ENCODE results near the gene HJURP. TPM values are rescaled to one million over a fixed set of nuclear protein-coding genes. Genes with fewer than 3 reads are reported as not detected.

HJURP gene
- total RNA-seq, 6 donors from 2014 or later: 0.98 to 3.2 (median 1.3) TPM; not detected in 1

- H3K9me3 ChIP-seq: peaks cover 0 to 3% (median 0%) of the 10 kb centered on the region in 4 donors
- no peaks in the 10 kb centered on the region for H3K36me3 ChIP-seq
- ATAC-seq (ENCODE audit: low FRiP score in 2 of 2): no peak
- TF ChIP-seq POLR2AphosphoS5 (IDR thresholded peaks at IDR 0.05) (no peak), CTCF (IDR thresholded peaks at IDR 0.05) (no peak), EP300 (IDR thresholded peaks at IDR 0.05) (no peak)
- no peak overlapping the region for H3K4me3 ChIP-seq
- H3K4me1 ChIP-seq: no peaks in the 10 kb centered on the region
- H3K27ac ChIP-seq: no peak overlapping the region
- H3K27me3 ChIP-seq: no peaks in the 10 kb centered on the region
- 84 to 98% methylated on average over 3 to 6 of the region's 6 CpGs for WGBS, 2 donors
- DNase-seq: no peak
Observed at GRCh38 chr2:233830111-233830802, 24.1 kb downstream of the HJURP start.

- H3K27me3 ChIP-seq: no peaks in the 10 kb centered on the region
- TF ChIP-seq POLR2A (IDR thresholded peaks at IDR 0.05) (no peak), CTCF (IDR thresholded peaks at IDR 0.05) (no peak), POLR2AphosphoS5 (IDR thresholded peaks at IDR 0.05) (no peak), EP300 (IDR thresholded peaks at IDR 0.05) (no peak)
- H3K36me3 ChIP-seq: no peaks in the 10 kb centered on the region
- H3K4me3 ChIP-seq: no peak overlapping the region
- H3K27ac ChIP-seq: no peak overlapping the region
- 91 to 94% methylated on average over 6 to 15 of the region's 15 CpGs for WGBS, 2 donors
- H3K9me3 ChIP-seq: peaks cover 0 to 3% (median 0%) of the 10 kb centered on the region in 4 donors
- no peak for DNase-seq
- no peaks in the 10 kb centered on the region for H3K4me1 ChIP-seq
- no peak for ATAC-seq (ENCODE audit: low FRiP score in 2 of 2)
Observed at GRCh38 chr2:233829193-233830110, 24.9 kb downstream of the HJURP start.

GRCh38 chr2:233828546-233829192 is 25.7 kb downstream of the HJURP start:
- no peak overlapping the region for H3K4me3 ChIP-seq
- no peak for ATAC-seq (ENCODE audit: low FRiP score in 2 of 2)
- H3K27ac ChIP-seq: no peak overlapping the region
- H3K4me1 ChIP-seq: no peaks in the 10 kb centered on the region
- H3K27me3 ChIP-seq: no peaks in the 10 kb centered on the region
- TF ChIP-seq POLR2A (IDR thresholded peaks at IDR 0.05): no peak
- TF ChIP-seq CTCF (IDR thresholded peaks at IDR 0.05): no peak
- no peak for TF ChIP-seq EP300 (IDR thresholded peaks at IDR 0.05)
- no peak for TF ChIP-seq POLR2AphosphoS5 (IDR thresholded peaks at IDR 0.05)
- no peak for DNase-seq
- WGBS, 2 donors: 81 to 84% methylated on average over 19 to 24 of the region's 24 CpGs
- peaks cover 0 to 3% (median 0%) of the 10 kb centered on the region in 4 donors for H3K9me3 ChIP-seq
- H3K36me3 ChIP-seq: no peaks in the 10 kb centered on the region

- H3K27me3 ChIP-seq: no peaks in the 10 kb centered on the region
- TF ChIP-seq POLR2A (IDR thresholded peaks at IDR 0.05) (no peak), CTCF (IDR thresholded peaks at IDR 0.05) (no peak), EP300 (IDR thresholded peaks at IDR 0.05) (no peak), POLR2AphosphoS5 (IDR thresholded peaks at IDR 0.05) (no peak)
- no peaks in the 10 kb centered on the region for H3K36me3 ChIP-seq
- WGBS, 2 donors: 63 to 78% methylated on average over 7 of the region's 7 CpGs
- DNase-seq: peak in 1 of 2 donors; percentile 7
- peaks cover 0 to 3% (median 0%) of the 10 kb centered on the region in 4 donors for H3K9me3 ChIP-seq
- no peak overlapping the region for H3K4me3 ChIP-seq
- no peak for ATAC-seq (ENCODE audit: low FRiP score in 2 of 2)
- H3K4me1 ChIP-seq: no peaks in the 10 kb centered on the region
- no peak overlapping the region for H3K27ac ChIP-seq
Observed at GRCh38 chr2:233824373-233824772, 30.0 kb downstream of the HJURP start.

Data from upper lobe of left lung (tissue), 6 donors.